CD4-positive, alpha-beta T cell treated with Interleukin-17A for 4 hours (primary cell): ENCODE measurements around the gene STAG2.
"Not testable (repeated sequence)": the region's sequence is repeated elsewhere in the genome, so short reads cannot be mapped to it uniquely, and the experiment has no call there.

Source experiments
- DNase-seq: peaks from one replicate; pipeline ENCODE4 v3.0.0-alpha.2; 2020; ENCODE audit warnings: mixed read lengths

Gene STAG2

GRCh38 chrX:124084417-124084816, 122.9 kb downstream of the STAG2 start:
- not testable (repeated sequence) for DNase-seq

- no peak for DNase-seq
These were observed 123.6 kb downstream of the STAG2 start for GRCh38 chrX:124085063-124085462.

- peak; percentile 31 for DNase-seq
These were observed 124.9 kb downstream of the STAG2 start for GRCh38 chrX:124086411-124086810.

- DNase-seq = no peak
These were observed 125.7 kb downstream of the STAG2 start for GRCh38 chrX:124087000-124087746.

GRCh38 chrX:124093222-124093621, 131.7 kb downstream of the STAG2 start:
- DNase-seq = no peak

GRCh38 chrX:124097116-124097515, 135.6 kb downstream of the STAG2 start:
- no peak for DNase-seq

GRCh38 chrX:124098089-124098488, 136.6 kb downstream of the STAG2 start:
- no peak for DNase-seq

GRCh38 chrX:124103966-124104365, 142.5 kb downstream of the STAG2 start:
- DNase-seq = no peak

- DNase-seq = not testable (repeated sequence)
These were observed 143.0 kb downstream of the STAG2 start for GRCh38 chrX:124104512-124104911.

- DNase-seq = no peak
These were observed 152.4 kb downstream of the STAG2 start for GRCh38 chrX:124113621-124114600.

GRCh38 chrX:124117325-124117724, 155.8 kb downstream of the STAG2 start:
- DNase-seq = no peak

GRCh38 chrX:124125471-124125870, 164.0 kb downstream of the STAG2 start:
- no peak for DNase-seq

GRCh38 chrX:124127496-124127895, 166.0 kb downstream of the STAG2 start:
- DNase-seq = no peak

GRCh38 chrX:124132437-124132836, 170.9 kb downstream of the STAG2 start:
- DNase-seq = not testable (repeated sequence)

GRCh38 chrX:124145749-124146148, 184.2 kb downstream of the STAG2 start:
- DNase-seq = no peak

GRCh38 chrX:124151195-124151594, 189.7 kb downstream of the STAG2 start:
- DNase-seq = no peak
